Right kidney (tissue), 1 donor: Measurements from ENCODE around the gene ICA1.
A peak's percentile ranks its signal among the peaks of the same experiment; 100 is the strongest.

Experiments used
- DNase-seq: peaks from one replicate; pipeline ENCODE4 v3.0.0-alpha.2; 2016

The ICA1 gene

GRCh38 chr7:8200717-8201116 lies 61.2 kb downstream of the ICA1 start:
- no peak for DNase-seq

DNA sequence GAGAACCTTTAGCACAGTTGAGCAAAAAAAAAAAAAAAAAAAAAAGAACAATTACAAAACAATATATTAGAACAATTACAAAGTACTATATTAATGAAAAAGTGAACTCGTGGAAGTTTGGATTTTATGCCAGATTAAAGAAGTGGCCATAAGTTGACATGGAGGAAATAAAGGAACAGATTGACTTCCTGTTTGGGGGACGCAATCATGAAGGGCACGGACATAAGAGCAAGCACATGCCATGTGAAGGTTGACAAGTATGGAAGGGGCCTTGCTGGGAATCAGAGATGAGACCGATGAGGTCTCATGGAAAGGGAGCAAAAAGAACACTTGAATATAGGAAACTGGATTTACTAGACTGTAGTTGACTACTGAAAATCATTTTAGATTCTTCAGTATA lies 61.7 kb downstream of the ICA1 start:
- no peak for DNase-seq

DNA sequence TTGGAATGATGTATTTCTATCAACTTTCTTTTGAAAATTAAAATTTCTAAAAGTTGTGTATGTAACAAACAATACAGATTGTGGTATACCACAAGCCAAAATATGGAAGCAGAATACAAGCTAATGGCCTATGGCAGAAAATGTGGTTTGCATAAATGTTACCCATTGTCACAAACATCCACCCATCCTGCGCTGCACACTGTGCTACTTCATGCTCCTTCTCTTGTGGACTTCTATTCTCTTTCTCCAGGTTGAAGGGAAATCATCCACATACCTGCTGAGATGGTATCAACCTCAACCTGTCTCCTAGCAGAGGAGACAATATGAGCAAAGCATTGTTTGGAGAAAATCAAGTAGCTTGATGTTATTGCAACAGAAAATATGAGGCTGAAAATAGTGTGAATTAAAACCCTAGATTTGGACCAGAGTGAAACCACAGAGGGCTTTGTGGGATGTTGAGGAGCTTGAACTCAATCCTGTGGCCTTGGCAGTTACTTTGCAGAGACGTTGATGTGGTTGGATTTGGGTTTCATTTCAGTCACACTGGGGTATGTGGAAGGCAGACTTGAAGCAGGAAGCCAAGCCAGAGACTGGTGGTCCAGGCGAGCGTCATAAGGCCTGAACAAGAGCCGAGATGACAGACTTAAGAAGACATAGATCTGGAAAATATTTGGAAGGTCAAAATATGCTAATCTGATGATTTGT lies 63.8 kb downstream of the ICA1 start:
- no peak for DNase-seq

DNA sequence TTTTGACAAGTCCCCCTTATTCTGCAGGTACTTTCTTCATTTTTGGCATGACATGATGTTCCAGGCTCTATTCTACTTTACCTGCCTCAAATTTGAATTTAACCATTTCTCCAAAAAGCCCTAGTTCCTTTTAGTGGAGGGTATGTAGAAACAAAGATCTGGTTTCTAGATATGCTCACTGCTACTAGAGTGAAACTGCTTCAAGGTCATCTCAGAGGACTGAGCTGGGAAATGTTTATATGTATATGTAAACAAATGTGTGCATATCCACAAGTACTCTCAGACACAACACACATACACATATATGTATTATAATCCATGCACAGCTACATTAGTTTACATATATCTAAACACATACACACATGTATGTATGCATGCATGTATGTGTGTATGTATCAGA lies 69.1 kb downstream of the ICA1 start:
- no peak for DNase-seq

DNA sequence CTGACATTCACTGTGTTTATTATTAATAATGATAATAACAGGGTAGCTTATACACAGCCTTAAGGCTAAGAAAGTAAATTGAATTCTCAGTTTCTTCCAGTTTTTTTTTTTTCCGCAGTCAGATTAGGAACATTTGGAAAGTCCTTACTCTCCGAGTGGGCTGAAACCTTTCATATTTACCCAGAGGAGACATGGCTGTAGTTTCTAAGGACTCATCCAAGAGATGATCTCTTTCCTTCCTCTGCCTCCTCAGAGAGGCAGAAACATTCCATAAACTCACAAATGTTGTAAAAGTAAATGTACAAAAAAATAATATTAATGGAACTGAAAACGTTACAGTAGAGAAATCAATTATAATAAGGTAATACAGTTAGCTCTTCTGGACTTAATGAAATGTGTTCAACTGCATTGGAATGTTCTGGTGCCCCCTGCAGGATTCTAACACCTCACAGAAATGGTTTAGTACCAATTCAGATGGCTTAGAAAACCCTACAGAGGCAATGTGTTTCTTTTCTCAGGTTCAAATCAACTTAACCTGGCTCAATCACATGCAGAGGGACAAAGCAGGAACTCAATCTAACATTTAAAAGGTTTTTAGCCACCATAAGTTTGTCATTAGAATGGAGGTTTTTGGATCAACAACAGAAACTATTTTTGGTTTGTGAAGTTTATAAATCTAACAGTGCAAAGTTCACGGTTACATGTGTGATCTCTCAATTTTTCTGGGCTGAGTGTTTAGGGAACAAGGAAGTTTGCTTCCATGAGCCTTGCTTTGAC lies 71.7 kb downstream of the ICA1 start:
- DNase-seq: peak; percentile 30

DNA sequence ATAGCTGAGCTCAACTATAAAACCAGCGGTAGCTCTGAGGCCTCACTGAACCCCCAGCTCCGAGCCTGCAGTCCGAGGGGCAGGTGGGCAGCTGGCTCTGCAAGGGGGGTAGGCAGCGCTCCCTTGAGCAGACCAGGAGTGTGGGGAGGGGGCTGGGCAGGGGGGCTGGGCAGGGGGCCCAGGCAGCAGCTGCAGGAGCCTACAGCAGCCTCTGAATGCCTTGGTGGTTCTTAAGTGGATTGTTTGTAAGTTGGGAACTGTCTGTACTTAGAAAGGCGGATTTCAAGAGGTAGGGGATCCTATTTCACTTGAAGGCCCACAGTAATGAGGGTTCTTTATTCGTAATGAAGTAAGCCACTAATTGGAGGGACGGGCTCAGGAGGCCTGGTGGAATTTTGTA lies 72.3 kb downstream of the ICA1 start:
- no peak for DNase-seq

DNA sequence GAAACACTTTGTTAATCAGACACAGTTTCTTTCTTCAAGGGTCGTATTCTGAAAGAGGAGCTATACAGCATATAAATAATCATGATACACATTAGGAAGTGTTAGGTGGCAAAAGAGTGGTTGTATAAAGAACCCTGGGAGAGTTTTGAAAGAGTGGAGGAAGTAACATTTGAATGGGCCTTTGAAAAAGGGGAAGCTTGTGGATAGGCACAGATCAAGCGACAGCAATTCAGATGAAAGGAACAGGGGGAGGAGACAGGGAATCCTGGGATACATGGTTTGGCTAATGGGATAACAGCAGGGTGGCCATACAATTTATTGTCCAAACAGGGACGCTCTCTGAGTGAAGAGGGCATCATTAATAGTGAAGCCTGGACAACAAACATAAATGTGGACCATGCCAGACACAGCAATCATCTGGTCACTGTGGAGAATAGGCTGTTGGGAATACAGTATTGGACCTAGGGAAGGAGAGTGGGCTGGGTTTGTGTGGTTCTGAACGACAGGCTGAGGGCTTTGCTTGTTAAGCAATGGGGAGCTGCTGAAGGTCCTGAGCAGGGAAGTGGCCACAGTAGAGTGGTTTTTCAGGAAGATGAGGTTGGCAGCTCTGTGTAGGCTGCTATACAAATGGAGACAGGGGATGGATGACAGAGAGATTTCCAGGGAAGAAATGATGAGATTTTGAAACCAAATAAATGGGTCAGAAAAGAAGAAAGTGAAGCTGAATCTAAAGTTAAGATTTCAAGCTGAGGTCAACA lies 75.9 kb downstream of the ICA1 start:
- no peak for DNase-seq

- no peak for DNase-seq
Observed at GRCh38 chr7:8184221-8184620, 77.7 kb downstream of the ICA1 start.

- no peak for DNase-seq
Observed at GRCh38 chr7:8179486-8179885, 82.5 kb downstream of the ICA1 start.

GRCh38 chr7:8178353-8178752 lies 83.6 kb downstream of the ICA1 start:
- no peak for DNase-seq

GRCh38 chr7:8177109-8177933 lies 84.6 kb downstream of the ICA1 start:
- DNase-seq: no peak

DNA sequence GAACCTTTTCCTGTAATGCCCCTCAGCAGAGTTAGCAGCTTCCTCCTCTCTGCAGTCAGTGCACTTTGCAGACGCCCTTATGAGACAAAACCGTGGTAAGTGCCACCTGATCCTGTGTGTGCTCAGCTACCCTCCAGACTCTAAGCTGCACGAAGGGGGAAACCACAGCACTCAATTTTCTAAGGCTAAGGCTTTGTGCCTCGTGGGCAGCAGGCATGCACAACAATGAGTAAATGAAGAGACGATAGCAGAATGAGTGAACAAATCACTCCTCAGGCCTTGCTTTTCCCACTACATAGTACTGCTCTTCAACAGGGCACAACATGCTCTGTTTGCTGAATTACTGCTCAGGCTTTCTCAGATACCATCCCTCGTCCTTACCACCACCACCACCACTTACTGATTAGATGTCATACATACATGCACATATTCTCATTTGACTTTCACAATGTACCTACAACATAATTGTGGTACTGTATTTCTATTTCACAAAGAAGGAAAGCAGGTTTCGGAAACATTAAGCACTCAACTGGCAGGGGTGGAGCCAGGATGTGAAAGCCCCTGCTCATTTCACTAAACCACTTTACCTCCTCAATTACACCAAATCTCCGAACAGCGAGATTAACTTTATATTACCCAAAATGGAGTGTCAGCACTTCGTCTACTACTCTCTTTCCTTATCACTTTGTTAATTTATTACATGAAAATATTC lies 85.4 kb downstream of the ICA1 start:
- DNase-seq: no peak

- DNase-seq: no peak
Observed at GRCh38 chr7:8175929-8176369, 86.0 kb downstream of the ICA1 start.

DNA sequence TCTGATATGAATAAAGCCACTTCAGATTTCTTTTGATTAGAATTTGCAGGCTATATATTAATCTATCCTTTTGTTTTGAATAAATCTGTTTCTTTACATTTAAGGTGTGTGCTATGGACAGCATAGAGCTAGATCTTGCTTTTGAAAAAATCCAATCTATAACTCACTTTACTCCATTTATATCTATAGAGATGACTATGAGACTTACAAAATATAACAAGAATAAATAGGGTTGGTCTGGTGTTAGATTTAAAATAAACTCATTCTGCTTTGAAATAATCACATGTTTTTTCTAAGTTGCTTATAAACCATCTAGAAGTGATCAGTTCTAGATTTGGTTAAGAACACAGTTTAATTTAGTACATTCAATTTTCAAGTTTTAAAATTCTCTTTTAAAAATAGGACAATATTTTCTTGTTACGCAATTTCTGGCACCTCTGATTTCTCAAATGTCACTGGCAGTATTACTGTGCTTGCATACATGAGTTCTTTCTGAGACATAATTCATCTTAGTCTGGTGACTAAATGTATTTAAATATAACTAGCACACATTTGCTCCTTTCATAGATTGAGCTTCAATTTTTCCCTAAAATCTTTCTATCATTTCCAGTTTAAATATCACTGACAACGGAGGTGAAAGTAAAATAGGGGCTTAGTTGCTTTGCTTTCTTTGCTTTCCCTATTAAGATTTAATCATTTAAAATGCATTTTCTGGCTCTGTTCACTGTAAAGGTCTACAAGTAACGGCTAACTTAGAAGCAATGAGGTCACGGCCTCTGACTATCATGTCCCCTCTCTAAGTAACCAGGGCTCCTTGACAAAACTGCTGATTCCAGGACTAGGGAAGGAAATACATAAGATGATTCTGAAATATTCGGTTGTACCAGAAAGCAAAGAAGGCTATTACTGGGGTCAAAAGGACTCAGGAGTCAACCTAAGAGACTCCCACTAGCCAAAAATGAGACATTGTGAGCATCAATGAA lies 89.3 kb downstream of the ICA1 start:
- no peak for DNase-seq

- DNase-seq: no peak
Observed at GRCh38 chr7:8169171-8169570, 92.8 kb downstream of the ICA1 start.

DNA sequence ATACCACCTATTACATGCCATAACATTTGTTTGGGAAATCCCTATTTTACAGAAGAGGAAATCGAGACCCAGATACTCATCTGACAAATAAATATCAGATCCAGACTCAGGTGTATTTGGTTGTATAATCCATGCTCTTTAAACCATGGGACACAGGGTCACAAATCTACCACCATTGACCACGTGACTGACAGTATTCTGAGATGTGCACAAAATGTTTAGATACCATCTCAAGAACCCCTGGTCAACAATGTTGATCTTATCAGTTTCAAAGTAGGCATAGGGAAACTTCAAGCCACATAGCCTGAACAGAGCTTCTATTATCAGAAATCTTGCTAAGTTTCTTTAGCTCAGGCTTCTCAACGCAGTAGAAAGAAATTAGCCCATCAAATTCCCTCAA lies 93.6 kb downstream of the ICA1 start:
- DNase-seq: no peak

GRCh38 chr7:8165150-8165549 lies 96.8 kb downstream of the ICA1 start:
- DNase-seq: no peak

DNA sequence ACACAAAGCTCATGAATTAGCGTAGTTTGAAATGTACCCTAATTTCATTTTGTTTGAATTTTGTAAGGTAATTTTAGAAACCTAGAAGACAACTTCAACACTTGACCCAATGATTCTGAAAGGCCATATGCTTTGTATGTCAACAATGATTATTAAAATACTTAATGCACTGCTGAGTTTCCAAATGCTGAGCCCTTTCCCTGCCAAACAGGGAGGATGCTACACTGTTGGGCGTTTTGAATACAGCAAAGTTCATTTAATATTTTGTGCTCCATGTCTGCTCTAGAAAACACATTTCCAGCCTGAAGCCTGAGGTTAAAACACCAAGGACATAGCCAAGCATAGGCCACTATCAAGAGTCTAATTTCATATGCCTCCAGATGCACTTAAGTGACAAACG lies 99.8 kb downstream of the ICA1 start:
- DNase-seq: no peak

DNA sequence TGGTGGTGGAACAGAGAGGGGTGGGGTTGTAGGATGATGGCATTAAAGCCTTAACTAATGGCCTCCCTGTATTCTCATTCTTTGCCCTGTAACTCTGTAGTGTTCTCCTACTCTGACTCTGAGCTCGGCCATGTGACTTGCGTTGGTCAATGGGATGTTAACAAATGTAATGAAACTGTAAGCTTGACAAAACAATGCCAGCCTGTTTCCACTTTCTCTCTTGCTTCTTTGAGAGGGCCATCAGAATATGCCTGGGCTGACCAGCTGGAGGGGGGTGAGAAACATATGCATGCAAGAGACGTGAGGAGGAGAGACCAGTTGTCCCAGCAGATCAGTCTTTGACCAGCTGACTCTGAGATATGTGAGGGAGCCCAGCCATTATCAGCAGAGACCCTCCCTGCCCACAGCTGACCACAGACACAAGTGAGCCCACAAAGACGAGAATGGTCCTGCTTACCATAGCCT lies 100.6 kb downstream of the ICA1 start:
- no peak for DNase-seq

GRCh38 chr7:8160779-8161345 lies 101.1 kb downstream of the ICA1 start:
- no peak for DNase-seq
